Endodermal cell (in vitro differentiated cells): ENCODE measurements around the gene ZNF771. TPM values are rescaled to one million over a fixed set of nuclear protein-coding genes. Genes with fewer than 3 reads are reported as not detected.

Experiments used
- DNase-seq: peaks from one replicate; pipeline ENCODE4 v3.0.0-alpha.2; 2017
- H3K27ac ChIP-seq: 2 replicates; pipeline ENCODE4 v1.5.1; 2013; ENCODE audit warnings: mild to moderate bottlenecking, low read depth, low read length, moderate library complexity
- H3K27me3 ChIP-seq: 2 replicates; pipeline ENCODE4 v1.6.1; 2013; ENCODE audit warnings: mild to moderate bottlenecking, low read length, moderate library complexity; ENCODE audit not compliant: insufficient read depth, control insufficient read depth, poor library complexity, severe bottlenecking
- H3K36me3 ChIP-seq: 2 replicates; pipeline ENCODE4 v1.7.0; 2013; ENCODE audit warnings: mild to moderate bottlenecking, low read length, moderate library complexity; ENCODE audit not compliant: control insufficient read depth, insufficient read depth
- H3K4me1 ChIP-seq: one replicate; pipeline ENCODE4 v1.7.0; 2013; ENCODE audit warnings: low read length; ENCODE audit not compliant: control insufficient read depth, insufficient read depth
- H3K4me3 ChIP-seq: 2 replicates; pipeline ENCODE4 v1.5.1; 2013; ENCODE audit warnings: mild to moderate bottlenecking, low read length, moderate library complexity
- H3K9ac ChIP-seq: 2 replicates; pipeline ENCODE4 v1.6.1; 2013; ENCODE audit warnings: mild to moderate bottlenecking, low read length, moderate library complexity; ENCODE audit not compliant: poor library complexity, severe bottlenecking; ENCODE audit errors: extremely low read depth
- H3K9me3 ChIP-seq: 2 replicates; pipeline ENCODE4 v1.6.1; 2013; ENCODE audit warnings: mild to moderate bottlenecking, low read length, moderate library complexity; ENCODE audit not compliant: control insufficient read depth
- H3K27ac Mint-ChIP-seq: 2 replicates; pipeline ENCODE4 v1.8.0; 2020; ENCODE audit warnings: mixed read lengths
- H3K27me3 Mint-ChIP-seq: 2 replicates; pipeline ENCODE4 v1.8.0; 2021; ENCODE audit warnings: mild to moderate bottlenecking, mixed read lengths; ENCODE audit not compliant: insufficient read depth
- H3K36me3 Mint-ChIP-seq: 2 replicates; pipeline ENCODE4 v1.8.0; 2020; ENCODE audit warnings: low read depth, mixed read lengths
- H3K4me1 Mint-ChIP-seq: 2 replicates; pipeline ENCODE4 v1.8.0; 2020; ENCODE audit warnings: mixed read lengths
- H3K4me3 Mint-ChIP-seq: 2 replicates; pipeline ENCODE4 v1.8.0; 2020; ENCODE audit warnings: mild to moderate bottlenecking, moderate library complexity, mixed read lengths
- H3K9me3 Mint-ChIP-seq: 2 replicates; pipeline ENCODE4 v1.8.0; 2020; ENCODE audit warnings: mild to moderate bottlenecking, mixed read lengths
- WGBS, 2 experiments: methylation state at CpG; one replicate each; pipeline versions ENCODE4 v1.1.5 to v1.1.7; 2013; ENCODE audit warnings: missing lambda C conversion rate in 2 of 2, mixed read lengths in 1 of 2; ENCODE audit not compliant: insufficient coverage in 1 of 2, insufficient read length in 1 of 2; 5-methylcytosine and 5-hydroxymethylcytosine counted together
- long read RNA-seq, 4 experiments: library from polyadenylated mRNA in 2 of 4; library from RNA in 1 of 4; library from capped mRNA in 1 of 4; stranded (forward) in 3 of 4; unstranded in 1 of 4; transcript quantifications; one replicate each; pipeline ENCODE4 v2.0.0, GENCODE V29; 2020 to 2021; ENCODE audit warnings: inconsistent platforms in 1 of 4
- polyA plus RNA-seq, 2 experiments: library from polyadenylated mRNA; stranded (reverse); fragments of 50-300 nt; gene quantifications; one replicate each; pipeline ENCODE4 v1.2.3, GENCODE V29; 2013
- total RNA-seq, 2 donors: library from RNA; stranded (reverse); fragmentation: NEBNext Ultra II Directional in 1 of 2; extraction: Animal tissue kit (Norgen Biotek cat#: 25700) in 1 of 2; gene quantifications; 2 replicates in 1 of 2; 3 replicates in 1 of 2; pipeline ENCODE4 v1.2.1, GENCODE V29; 2021
- TF ChIP-seq, protein P1 (sequence below): fragments of 200-600 bp; sonication (generic); conservative IDR thresholded peaks from 2 replicates; pipeline ENCODE4 v1.5.0; 2021; ENCODE audit warnings: antibody characterized with exemption, mild to moderate bottlenecking

Gene ZNF771
- total RNA-seq = 10 to 100 TPM; 14.7 to 16.6 TPM
- 9.5 TPM for polyA plus RNA-seq (2013, experiment 1 of 2)
- polyA plus RNA-seq (2013, experiment 2 of 2) = 9.1 TPM
- long read RNA-seq, experiment 1, transcript ZNF771-201 (3 exons, 2,371 nt) = major isoform, 8 of 19 reads
- long read RNA-seq, experiment 1, partial matches to known transcripts = 11 of 19 reads
- long read RNA-seq, experiment 1, other reads (novel, unspliced or antisense) = 0 of 19 reads
- long read RNA-seq, experiment 2, transcript ZNF771-201 (3 exons, 2,371 nt) = major isoform, 20 of 28 reads
- long read RNA-seq, experiment 2, partial matches to known transcripts = 4 of 28 reads
- long read RNA-seq, experiment 2, other reads (novel, unspliced or antisense) = 0 of 28 reads
- long read RNA-seq, experiment 3, transcript ZNF771-201 (3 exons, 2,371 nt) = major isoform, 57 of 65 reads
- long read RNA-seq, experiment 3, transcript ZNF771-202 (3 exons, 1,454 nt) = minor isoform, 7 of 65 reads
- long read RNA-seq, experiment 3, partial matches to known transcripts = 0 of 65 reads
- long read RNA-seq, experiment 3, other reads (novel, unspliced or antisense) = 1 of 65 reads
- long read RNA-seq, experiment 4, partial matches to known transcripts = 0 of 7 reads
- long read RNA-seq, experiment 4, other reads (novel, unspliced or antisense) = 6 of 7 reads

DNA sequence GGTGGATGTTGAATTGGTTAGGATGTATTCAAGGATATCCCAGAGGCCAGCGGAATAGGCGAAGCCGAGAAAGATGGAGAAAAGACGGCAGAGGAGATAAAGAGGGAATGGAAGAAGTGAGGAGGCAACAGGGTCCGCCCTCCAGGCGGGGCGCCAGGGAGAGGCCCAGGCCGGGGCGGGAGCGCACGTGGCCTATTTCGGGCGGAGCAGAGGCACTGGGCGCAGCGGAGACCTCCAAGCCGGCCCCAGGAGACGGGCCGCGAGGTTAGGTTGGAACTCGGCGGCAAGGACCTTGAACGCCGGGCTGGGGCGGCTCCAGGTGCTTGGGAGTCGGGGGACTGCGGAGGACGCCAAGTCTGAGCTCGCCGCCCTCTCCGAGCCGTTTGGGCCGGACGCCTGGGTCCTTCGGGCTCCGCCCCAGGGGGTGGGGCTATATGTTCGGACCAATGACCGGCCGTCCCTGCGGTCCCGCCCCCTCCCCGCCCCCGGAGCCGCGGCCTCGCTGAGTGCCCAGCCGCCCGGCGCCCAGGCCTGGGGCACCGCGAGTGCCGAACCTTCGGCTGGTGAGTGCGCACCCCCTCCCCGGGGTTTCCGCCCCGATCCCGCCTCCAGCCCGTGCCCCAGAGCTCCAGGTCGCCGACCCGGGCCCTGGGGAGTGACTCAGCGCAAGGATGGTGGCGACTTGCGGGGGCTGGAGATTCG, at the start of gene ZNF771:
ZNF771 (plus strand) TSS at position 505 of the 702 bp plus-strand sequence. CDS start 448 bp downstream, outside the sequence.
- peaks cover 15% of the 10 kb centered on the region for H3K27me3 Mint-ChIP-seq
- Histone ChIP-seq H3K36me3 (peaks cover 17% of the 10 kb centered on the region), H3K9ac (peak within 1 kb of the TSS; percentile 60), H3K27me3 (no peaks in the 10 kb centered on the region), H3K27ac (peak within 1 kb of the TSS; percentile 61), H3K9me3 (no peaks in the 10 kb centered on the region), H3K4me3 (peak within 1 kb of the TSS; percentile 76), H3K4me1 (no peaks in the 10 kb centered on the region)
- TF ChIP-seq, protein P1, sequence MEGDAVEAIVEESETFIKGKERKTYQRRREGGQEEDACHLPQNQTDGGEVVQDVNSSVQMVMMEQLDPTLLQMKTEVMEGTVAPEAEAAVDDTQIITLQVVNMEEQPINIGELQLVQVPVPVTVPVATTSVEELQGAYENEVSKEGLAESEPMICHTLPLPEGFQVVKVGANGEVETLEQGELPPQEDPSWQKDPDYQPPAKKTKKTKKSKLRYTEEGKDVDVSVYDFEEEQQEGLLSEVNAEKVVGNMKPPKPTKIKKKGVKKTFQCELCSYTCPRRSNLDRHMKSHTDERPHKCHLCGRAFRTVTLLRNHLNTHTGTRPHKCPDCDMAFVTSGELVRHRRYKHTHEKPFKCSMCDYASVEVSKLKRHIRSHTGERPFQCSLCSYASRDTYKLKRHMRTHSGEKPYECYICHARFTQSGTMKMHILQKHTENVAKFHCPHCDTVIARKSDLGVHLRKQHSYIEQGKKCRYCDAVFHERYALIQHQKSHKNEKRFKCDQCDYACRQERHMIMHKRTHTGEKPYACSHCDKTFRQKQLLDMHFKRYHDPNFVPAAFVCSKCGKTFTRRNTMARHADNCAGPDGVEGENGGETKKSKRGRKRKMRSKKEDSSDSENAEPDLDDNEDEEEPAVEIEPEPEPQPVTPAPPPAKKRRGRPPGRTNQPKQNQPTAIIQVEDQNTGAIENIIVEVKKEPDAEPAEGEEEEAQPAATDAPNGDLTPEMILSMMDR = peak; percentile 26
- WGBS, 2 experiments = 0 to 2% methylated on average over 23 to 65 of the region's 65 CpGs
- H3K4me3 Mint-ChIP-seq = peak within 1 kb of the TSS; percentile 68
- peaks cover 9% of the 10 kb centered on the region for H3K4me1 Mint-ChIP-seq
- H3K27ac Mint-ChIP-seq = peak within 1 kb of the TSS; percentile 88
- peak; percentile 98 for DNase-seq
- no peaks in the 10 kb centered on the region for H3K9me3 Mint-ChIP-seq
- H3K36me3 Mint-ChIP-seq = peaks cover 19% of the 10 kb centered on the region

DNA sequence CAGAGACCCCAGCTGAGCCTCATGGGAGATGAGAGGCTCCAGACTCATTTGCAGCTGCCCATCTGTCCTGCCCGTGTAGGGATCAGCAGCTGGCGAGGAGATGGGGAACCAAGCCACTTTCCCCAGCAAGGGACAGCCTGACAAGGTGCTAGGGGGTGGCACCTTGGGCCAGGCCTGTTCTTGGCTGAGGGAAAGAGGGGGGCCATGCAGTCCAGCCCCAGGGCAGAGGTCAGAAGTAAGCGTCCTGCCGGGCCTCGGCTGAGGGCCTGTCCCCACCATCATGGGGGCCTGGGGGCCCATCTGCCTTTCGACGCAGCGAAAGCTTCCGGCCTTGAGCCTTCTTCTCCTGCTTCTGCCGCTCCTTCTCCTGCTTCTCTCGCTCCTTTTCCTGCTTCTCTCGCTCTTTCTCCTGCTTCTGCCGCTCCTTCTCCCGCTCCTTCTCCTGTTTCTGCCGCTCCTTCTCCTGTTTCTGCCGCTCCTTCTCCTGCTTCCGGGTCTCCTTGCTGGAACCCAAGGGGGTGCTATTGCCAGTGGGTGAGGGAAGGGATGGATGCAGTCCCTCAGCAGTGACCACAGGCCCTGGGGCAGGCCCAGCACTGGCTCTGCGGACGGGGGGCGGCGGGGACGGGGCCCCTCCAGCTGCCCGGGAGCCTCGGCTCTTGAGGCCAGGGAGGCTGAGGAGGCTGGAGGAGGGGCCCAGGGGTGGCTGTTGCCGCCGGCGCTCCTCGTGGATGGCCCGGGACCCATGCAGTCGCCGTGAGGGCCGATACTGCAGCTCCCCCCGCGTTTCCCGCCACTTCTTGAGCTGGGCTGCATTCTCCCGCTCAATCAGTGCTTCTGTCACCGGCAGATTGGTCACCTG, 49.5 kb upstream of the ZNF771 start:
- no peak overlapping the region for H3K27ac Mint-ChIP-seq
- H3K27ac ChIP-seq = no peak overlapping the region
- no peaks in the 10 kb centered on the region for H3K9me3 Mint-ChIP-seq
- 90 to 91% methylated on average over 23 to 37 of the region's 37 CpGs for WGBS, 2 experiments
- H3K4me1 ChIP-seq = peaks cover 9% of the 10 kb centered on the region
- no peak overlapping the region for H3K9ac ChIP-seq
- H3K36me3 Mint-ChIP-seq = peaks cover 33% of the 10 kb centered on the region
- no peak overlapping the region for H3K4me3 ChIP-seq
- H3K27me3 ChIP-seq = no peaks in the 10 kb centered on the region
- H3K4me3 Mint-ChIP-seq = no peak overlapping the region
- no peaks in the 10 kb centered on the region for H3K9me3 ChIP-seq
- no peak for DNase-seq
- peaks cover 14% of the 10 kb centered on the region for H3K4me1 Mint-ChIP-seq
- TF ChIP-seq, protein P1 = no peak
- peaks cover 32% of the 10 kb centered on the region for H3K36me3 ChIP-seq
- H3K27me3 Mint-ChIP-seq = no peaks in the 10 kb centered on the region

DNA sequence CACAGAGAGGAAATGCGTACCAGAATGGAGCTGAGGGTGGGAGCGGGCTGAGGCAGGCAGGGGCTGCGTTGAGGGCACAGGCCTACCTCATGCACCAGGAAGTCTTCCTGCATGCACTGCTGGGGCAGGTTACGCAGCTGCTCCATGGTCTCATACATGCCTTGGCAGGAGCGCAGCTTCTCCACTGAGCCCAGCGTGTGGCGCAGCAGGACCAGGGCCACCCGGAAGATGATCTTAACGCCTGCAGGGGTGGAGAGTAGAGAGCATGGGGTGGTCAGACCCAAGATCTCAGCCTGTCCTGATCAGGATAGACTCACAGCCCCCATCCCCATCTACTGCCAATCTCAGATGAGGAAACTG, 48.8 kb upstream of the ZNF771 start:
- peaks cover 34% of the 10 kb centered on the region for H3K36me3 Mint-ChIP-seq
- TF ChIP-seq, protein P1 = no peak
- no peaks in the 10 kb centered on the region for H3K9me3 Mint-ChIP-seq
- Histone ChIP-seq H3K4me1 (peaks cover 8% of the 10 kb centered on the region), H3K4me3 (no peak overlapping the region), H3K36me3 (peaks cover 32% of the 10 kb centered on the region), H3K9ac (no peak overlapping the region), H3K9me3 (no peaks in the 10 kb centered on the region), H3K27me3 (no peaks in the 10 kb centered on the region), H3K27ac (no peak overlapping the region)
- peaks cover 14% of the 10 kb centered on the region for H3K4me1 Mint-ChIP-seq
- no peak overlapping the region for H3K4me3 Mint-ChIP-seq
- H3K27me3 Mint-ChIP-seq = no peaks in the 10 kb centered on the region
- 95 to 97% methylated on average over 3 to 9 of the region's 9 CpGs for WGBS, 2 experiments
- DNase-seq = peak; percentile 44
- no peak overlapping the region for H3K27ac Mint-ChIP-seq
